ENCODE data around the gene KCNMA1. TPM values are rescaled to one million over a fixed set of nuclear protein-coding genes. Genes with fewer than 3 reads are reported as not detected.
A peak's percentile ranks its signal among the peaks of the same experiment; 100 is the strongest.

Gene KCNMA1
- polyA plus RNA-seq, 3 donors, result 3.1 to 4.1 (median 3.9) TPM

- DNase-seq (ENCODE audit: low read depth in 3 of 3, low spot score in 2 of 3), result no peak
These were observed 520.1 kb downstream of the KCNMA1 start for GRCh38 chr10:77117501-77117900.

DNA sequence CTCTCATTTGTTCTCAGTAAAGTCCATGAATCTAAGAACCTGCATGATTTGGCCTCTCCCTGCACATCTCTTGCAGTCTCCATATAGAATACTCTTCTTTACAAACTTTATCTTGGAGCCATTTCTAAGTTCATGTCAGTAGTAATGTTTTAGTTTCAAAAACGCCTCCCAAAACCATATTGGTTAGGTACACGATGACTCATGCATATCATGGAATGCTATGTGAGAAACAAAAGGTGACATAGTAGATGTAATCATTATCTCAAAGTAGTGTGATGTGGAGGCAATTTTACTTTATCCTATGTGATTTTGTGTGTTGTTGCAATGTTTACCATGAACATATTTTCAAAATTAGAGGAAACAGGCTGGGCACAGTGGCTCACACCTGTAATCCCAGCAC, 520.7 kb downstream of the KCNMA1 start:
- DNase-seq (ENCODE audit: low read depth in 3 of 3, low spot score in 2 of 3), result no peak

DNA sequence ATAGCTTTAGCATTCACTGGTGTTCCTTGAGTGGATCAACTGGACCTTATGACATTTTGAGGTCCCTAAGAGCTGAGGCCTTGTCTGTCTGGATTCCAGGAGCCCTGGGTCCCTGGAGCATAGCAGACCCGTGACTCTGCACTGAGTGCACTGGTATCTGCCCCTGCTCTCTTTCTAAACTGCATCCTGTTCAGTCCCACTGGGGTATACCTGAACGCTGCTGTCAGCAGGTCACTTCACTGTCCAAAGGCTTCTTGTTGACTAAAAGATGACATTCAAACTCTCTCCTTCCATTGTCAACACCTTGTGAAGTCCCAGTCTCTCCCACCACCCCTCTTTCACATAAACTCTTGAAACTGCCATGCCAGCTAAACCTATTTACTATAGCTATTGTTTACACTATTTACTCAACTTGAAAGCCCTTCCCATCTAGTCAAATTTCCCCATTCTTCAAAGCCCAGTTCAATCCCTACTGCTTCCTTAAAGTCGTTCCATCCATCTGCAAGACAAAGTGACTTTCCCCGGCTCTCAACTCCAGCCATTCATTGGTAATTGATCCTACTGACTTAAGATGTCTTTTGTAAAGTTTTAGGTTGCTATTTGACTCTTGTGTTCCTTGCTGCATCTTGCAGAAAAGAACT, 523.3 kb downstream of the KCNMA1 start:
- no peak for DNase-seq (ENCODE audit: low read depth in 3 of 3, low spot score in 2 of 3)

DNA sequence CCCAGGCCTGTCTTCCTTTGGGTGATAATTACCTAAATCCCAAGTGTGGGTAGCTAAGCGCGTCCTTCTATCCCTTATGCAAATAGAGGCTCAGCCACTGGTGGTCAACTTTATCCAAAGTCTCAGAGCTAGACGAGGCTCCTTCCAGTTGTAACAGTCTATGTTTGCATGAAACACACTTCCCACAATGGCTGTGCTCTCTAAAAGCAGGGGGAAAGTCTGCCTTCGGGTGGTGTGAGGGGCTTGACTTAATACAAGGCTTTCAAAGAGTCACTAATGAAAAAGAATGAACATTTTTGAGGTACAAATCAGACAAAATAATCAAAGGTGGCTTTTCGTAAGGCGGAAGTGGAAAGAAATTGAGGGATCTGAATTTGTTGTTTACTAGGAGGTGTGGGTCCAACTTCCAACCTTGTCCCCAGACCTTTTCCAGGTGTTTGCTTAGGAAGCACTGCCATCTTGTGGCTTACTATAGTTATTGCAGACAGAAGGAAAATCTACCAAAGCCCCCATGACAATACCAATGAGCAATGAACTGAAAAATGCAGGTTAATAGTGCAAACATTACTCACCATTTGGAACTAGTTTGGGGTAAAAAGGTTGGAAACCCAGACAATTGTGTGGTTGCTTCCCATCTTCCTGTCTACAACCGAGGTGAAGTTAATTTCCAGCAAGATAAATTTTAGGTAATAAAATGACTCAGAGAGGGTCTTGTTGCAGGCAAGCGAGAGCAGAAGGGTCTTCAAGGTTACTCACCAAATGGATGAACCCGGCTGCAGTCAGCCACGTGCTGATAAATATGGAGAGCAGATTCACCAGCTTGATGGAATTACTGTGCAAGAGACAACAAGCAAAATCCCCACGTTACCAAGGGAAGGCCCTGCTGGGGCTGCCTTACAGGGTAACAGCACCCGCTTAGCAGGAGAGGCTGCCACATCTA, 525.7 kb downstream of the KCNMA1 start:
- DNase-seq (ENCODE audit: low read depth in 3 of 3, low spot score in 2 of 3), result peak in 1 of 3 donors; percentile 43

DNA sequence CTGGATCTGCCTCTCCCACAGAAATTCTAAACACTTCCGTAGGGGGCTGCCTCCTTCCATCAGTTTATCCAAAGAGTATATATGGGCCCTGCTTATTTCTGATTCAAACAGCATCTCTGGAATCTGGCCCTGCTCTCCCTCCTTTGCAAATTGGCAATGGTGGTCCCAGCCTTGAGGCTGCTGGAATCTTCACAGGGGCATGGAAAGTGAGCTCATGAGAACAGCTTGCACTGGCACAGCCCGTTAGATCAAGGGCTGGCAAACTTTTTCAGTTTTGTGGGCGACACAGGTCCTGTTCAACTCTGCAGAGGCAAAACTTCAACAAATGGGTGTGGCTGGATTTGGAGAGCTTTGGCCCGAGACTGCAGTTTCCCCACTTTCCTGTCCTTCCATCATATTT, 526.9 kb downstream of the KCNMA1 start:
- DNase-seq (ENCODE audit: low read depth in 3 of 3, low spot score in 2 of 3), result no peak

DNA sequence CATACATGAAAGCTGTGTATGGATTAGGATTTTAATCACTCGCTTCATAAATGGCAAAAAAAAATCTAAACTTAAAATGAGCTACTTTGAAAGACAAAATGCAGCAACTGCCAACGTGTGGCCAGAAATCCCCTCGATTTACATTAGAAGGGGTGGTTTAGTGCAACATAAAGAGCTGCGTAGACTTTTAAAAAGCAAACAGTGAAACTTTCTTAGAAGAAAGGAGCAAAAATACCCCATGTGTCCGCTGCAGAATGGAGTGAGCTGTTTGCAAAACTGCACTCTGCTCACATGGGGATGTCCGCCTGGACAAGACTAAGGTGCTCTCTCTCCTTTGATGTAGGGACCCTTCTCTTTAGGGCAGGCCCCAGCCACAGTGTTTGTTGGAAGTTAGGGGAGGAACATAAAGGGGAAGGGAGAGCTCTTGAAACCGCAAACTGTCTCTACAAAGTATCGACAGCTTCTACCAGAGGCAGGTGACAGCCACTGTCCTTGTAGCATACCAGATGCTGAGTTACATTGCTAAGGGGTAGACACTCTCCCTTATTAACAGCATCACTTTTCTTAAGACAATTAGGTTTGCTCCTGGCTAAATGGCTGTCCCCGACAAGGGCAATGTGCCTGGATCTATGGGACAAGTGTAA, 528.1 kb downstream of the KCNMA1 start:
- DNase-seq (ENCODE audit: low read depth in 3 of 3, low spot score in 2 of 3), result no peak

GRCh38 chr10:77106676-77107075, 530.9 kb downstream of the KCNMA1 start:
- DNase-seq (ENCODE audit: low read depth in 3 of 3, low spot score in 2 of 3), result no peak

- peak in 2 of 3 donors; percentile 65 to 75 for DNase-seq (ENCODE audit: low read depth in 3 of 3, low spot score in 2 of 3)
These were observed 531.8 kb downstream of the KCNMA1 start for GRCh38 chr10:77105761-77106221.

DNA sequence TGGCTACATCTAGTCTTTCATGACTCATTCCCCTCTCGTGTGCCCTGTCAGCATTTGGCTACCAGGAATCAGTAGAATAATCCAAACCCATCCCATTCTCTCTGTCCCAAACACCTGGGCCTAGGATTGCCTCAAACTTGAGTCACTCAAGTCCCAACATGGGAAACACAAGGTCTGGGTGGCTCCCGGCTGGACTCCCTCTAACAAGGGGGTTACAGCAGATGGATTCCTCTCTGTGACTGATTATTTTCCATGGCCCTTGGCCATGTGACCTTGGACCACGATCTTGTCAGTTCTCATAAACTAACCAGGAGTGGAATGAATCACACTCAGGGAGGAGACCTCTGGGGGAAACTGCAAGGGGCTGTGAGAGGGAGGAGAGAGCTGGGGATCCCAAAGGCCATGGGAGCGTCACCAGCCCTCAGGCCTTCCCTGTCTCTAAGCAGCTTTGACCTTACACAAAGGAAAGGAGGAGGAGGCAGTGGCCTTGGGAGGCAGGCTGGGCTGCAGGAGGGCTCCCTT, 533.1 kb downstream of the KCNMA1 start:
- peak in 1 of 3 donors; percentile 44 for DNase-seq (ENCODE audit: low read depth in 3 of 3, low spot score in 2 of 3)

- DNase-seq (ENCODE audit: low read depth in 3 of 3, low spot score in 2 of 3), result no peak
These were observed 534.4 kb downstream of the KCNMA1 start for GRCh38 chr10:77103213-77103612.

- DNase-seq (ENCODE audit: low read depth in 3 of 3, low spot score in 2 of 3), result no peak
These were observed 536.3 kb downstream of the KCNMA1 start for GRCh38 chr10:77101341-77101740.

- no peak for DNase-seq (ENCODE audit: low read depth in 3 of 3, low spot score in 2 of 3)
These were observed 538.5 kb downstream of the KCNMA1 start for GRCh38 chr10:77099136-77099535.

DNA sequence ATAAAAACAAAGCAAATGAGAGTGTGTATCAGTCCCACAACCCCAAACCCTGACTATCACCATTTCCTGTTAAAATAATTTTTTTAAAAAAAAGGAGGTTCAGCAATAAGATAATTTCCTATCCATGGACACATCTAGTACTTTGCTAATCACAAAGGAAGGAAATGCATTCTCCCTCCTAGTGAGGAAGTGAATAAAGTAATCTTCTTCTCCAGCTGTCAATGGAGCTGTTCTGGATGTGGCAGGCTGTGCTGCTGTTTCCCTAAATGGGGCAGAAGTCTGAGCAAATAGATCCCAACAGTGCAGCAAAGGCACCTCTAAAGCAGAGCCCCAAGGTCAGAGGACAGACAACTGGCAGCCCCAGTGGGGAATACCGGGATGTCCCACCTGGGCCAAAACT, 540.0 kb downstream of the KCNMA1 start:
- no peak for DNase-seq (ENCODE audit: low read depth in 3 of 3, low spot score in 2 of 3)

DNA sequence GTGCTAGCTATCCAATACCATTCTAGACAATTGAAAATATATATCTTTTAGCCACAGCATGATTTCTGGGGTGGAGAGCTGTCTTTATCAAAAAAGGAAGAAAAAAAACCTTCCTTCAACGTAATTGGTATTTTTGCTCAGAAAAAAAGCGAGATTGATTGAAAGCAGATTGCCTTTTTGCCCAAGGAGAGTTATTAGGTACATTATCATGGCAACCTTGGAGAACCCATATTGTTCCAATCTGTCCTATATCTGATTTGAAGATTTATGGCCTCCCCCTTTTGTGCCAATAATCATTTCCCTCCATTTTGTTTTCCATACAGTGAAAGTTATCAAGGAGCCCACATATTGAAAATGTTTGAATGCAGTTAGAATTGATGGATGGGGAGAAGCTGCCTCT, 544.5 kb downstream of the KCNMA1 start:
- no peak for DNase-seq (ENCODE audit: low read depth in 3 of 3, low spot score in 2 of 3)

DNA sequence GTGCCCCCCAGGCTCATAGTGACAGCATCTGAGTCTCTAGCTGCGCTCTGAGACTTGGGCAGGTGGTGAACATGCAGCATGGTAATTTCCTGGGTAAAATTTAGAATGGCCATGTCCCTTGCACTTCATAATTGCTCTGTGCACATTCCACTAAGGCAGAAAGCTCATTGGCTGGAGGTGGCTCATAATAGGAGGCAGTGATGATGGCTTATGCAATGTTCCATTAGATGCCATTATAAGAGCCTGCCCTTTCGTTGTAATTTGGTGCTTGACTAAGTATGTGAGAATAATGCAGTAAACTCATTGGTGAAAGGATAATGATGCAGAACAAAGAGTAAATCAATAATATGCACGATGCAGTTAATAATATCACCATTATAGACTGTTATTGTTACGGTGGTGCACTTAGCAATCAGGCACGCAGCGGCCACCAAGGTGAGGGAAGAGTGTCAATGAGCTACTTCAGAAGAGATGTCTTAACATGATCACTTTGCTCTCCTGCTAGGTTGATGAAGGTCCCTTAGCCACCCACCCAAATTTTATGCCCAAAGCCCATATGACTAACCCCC, 545.9 kb downstream of the KCNMA1 start:
- DNase-seq (ENCODE audit: low read depth in 3 of 3, low spot score in 2 of 3), result no peak

GRCh38 chr10:77090381-77091356, 546.9 kb downstream of the KCNMA1 start:
- DNase-seq (ENCODE audit: low read depth in 3 of 3, low spot score in 2 of 3), result no peak

DNA sequence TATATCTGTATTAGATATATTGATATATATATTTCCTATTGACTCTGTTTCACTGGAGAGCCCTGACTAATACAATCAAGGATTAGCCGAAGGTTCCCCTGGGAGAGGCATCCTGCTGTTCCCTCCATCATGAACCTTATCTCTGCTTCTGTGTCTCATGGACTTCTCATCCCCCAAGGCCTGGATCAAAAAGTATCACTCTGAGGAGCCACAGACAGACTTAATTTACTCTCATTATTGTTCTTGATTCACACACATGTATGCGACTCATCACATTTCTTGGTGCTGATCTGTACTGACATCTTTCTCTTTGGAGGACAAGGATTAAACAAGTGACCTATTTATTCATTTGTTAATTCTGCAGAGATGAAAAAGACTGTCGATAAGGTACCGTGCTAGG, 550.2 kb downstream of the KCNMA1 start:
- DNase-seq (ENCODE audit: low read depth in 3 of 3, low spot score in 2 of 3), result no peak

GRCh38 chr10:77086081-77086480, 551.5 kb downstream of the KCNMA1 start:
- DNase-seq (ENCODE audit: low read depth in 3 of 3, low spot score in 2 of 3), result no peak

DNA sequence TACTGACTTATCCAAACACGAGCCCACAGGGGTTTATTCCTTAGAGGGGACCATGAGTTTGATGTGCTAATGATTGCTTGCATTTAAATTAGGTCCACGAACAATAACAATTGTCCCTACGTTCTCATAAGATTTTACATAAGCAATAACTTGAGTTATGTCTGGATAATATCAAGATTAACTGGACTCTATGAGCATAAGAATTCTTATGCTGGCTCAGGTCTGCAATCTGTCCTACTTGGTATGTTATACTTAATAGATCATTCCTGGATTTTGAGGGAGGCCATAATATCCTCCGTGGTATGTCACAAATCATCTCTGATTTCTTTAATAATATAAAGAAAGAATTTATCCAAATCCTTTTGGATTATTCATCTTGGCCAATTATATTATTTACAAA, 552.3 kb downstream of the KCNMA1 start:
- no peak for DNase-seq (ENCODE audit: low read depth in 3 of 3, low spot score in 2 of 3)
